Thoracic aorta (tissue), 2 donors: ENCODE results near the gene ZNF446. TPM values are rescaled to one million over a fixed set of nuclear protein-coding genes. Genes with fewer than 3 reads are reported as not detected.

Experiments used
- ATAC-seq: fragments of 150-250 bp; one replicate; pipeline ENCODE4 v1.8.0; 2017; ENCODE audit warnings: low read depth; ENCODE audit not compliant: insufficient number of reproducible peaks, low FRiP score
- DNase-seq: peaks from one replicate; pipeline ENCODE4 v3.0.0-alpha.2; 2020; ENCODE audit warnings: low spot score
- H3K27ac ChIP-seq, 2 donors: fragments of 200-600 bp; sonication (generic); 1 replicate in 1 of 2; 2 replicates in 1 of 2; pipeline ENCODE4 v1.5.1; 2016; ENCODE audit warnings: mild to moderate bottlenecking in 2 of 2, moderate library complexity in 2 of 2
- H3K27me3 ChIP-seq: fragments of 200-600 bp; sonication (generic); replicated peaks from 2 replicates; pipeline ENCODE4 v1.6.0; 2016; ENCODE audit warnings: mild to moderate bottlenecking; ENCODE audit not compliant: insufficient read depth
- H3K36me3 ChIP-seq: fragments of 200-600 bp; sonication (generic); one replicate; pipeline ENCODE4 v1.5.1; 2016
- H3K4me1 ChIP-seq, 2 donors: fragments of 200-600 bp; sonication (generic); 1 replicate in 1 of 2; 2 replicates in 1 of 2; pipeline versions ENCODE4 v1.5.1 to v1.6.0; 2016; ENCODE audit warnings: low read depth in 2 of 2, mild to moderate bottlenecking in 1 of 2; ENCODE audit not compliant: control insufficient read depth in 1 of 2
- H3K4me3 ChIP-seq: fragments of 200-600 bp; sonication (generic); 2 replicates; pipeline ENCODE4 v1.5.1; 2016; ENCODE audit warnings: mild to moderate bottlenecking
- H3K9me3 ChIP-seq: fragments of 200-600 bp; sonication (generic); 2 replicates; pipeline ENCODE4 v1.5.1; 2016
- total RNA-seq, 2 donors: library from RNA; depleted of rRNA; stranded (reverse); fragments of >200 nt; gene quantifications; one replicate each; pipeline versions ENCODE4 v1.1.0 to v1.2.3, GENCODE V29; 2016
- TF ChIP-seq, protein P1 (sequence below): fragments of 200-600 bp; sonication (generic); IDR thresholded peaks from one replicate; pipeline ENCODE4 v1.5.1; 2019; ENCODE audit warnings: antibody characterized with exemption

The ZNF446 gene
- total RNA-seq, 2 donors from 2014 or later: 17.8 to 23.7 TPM

DNA sequence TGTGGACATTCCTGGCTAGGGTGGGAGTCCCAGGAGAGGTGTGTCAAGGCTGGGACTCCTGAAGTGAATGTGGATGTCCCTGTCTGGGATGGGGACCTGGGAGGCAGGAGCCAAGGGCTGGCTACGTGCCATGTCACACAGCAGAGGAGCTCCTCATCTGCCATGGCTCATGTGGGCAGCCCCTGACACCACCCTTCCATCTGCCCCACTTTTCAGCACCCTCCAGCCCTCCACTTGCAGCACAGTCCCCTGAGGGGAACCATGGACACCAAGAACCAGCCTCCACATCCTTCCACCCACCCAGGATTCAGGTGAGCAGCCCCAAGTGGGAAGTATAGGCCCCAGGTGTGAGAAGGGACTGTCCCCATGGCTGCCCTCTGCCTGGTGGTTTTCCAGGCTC, 1.7 kb downstream of the ZNF446 start:
- Histone ChIP-seq H3K9me3 (no peaks in the 10 kb centered on the region), H3K27me3 (no peaks in the 10 kb centered on the region), H3K27ac (peak overlapping the region; percentile 92 to 96), H3K4me1 (peaks cover 2 to 21% of the 10 kb centered on the region in 2 donors), H3K36me3 (peaks cover 23% of the 10 kb centered on the region), H3K4me3 (no peak overlapping the region)
- ATAC-seq (no peak), DNase-seq (no peak)
- TF ChIP-seq, protein P1, sequence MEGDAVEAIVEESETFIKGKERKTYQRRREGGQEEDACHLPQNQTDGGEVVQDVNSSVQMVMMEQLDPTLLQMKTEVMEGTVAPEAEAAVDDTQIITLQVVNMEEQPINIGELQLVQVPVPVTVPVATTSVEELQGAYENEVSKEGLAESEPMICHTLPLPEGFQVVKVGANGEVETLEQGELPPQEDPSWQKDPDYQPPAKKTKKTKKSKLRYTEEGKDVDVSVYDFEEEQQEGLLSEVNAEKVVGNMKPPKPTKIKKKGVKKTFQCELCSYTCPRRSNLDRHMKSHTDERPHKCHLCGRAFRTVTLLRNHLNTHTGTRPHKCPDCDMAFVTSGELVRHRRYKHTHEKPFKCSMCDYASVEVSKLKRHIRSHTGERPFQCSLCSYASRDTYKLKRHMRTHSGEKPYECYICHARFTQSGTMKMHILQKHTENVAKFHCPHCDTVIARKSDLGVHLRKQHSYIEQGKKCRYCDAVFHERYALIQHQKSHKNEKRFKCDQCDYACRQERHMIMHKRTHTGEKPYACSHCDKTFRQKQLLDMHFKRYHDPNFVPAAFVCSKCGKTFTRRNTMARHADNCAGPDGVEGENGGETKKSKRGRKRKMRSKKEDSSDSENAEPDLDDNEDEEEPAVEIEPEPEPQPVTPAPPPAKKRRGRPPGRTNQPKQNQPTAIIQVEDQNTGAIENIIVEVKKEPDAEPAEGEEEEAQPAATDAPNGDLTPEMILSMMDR: no peak

DNA sequence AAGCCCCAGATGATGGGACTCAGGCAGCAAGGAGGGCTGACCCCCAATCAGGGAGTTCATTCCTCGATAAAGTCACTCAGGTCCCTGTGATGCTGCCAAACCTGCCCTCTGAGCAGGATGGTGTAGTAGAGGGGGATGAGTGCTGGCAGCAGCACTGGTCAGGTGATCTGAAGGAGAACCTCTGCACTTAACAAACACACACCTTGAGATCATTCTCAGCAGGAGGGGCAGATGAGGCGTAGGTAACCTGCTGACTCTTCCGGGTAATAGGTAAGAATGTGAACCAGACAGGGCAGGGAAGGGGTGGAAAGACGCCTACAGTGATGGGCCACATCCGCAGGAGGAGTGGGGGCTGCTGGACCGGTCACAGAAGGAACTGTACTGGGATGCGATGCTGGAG, 3.2 kb downstream of the ZNF446 start:
- Histone ChIP-seq H3K4me3 (no peak overlapping the region), H3K27ac (no peak overlapping the region), H3K27me3 (no peaks in the 10 kb centered on the region), H3K9me3 (no peaks in the 10 kb centered on the region), H3K36me3 (peaks cover 21% of the 10 kb centered on the region), H3K4me1 (peaks cover 6 to 35% of the 10 kb centered on the region in 2 donors)
- TF ChIP-seq, protein P1: no peak
- no peak for DNase-seq
- no peak for ATAC-seq

DNA sequence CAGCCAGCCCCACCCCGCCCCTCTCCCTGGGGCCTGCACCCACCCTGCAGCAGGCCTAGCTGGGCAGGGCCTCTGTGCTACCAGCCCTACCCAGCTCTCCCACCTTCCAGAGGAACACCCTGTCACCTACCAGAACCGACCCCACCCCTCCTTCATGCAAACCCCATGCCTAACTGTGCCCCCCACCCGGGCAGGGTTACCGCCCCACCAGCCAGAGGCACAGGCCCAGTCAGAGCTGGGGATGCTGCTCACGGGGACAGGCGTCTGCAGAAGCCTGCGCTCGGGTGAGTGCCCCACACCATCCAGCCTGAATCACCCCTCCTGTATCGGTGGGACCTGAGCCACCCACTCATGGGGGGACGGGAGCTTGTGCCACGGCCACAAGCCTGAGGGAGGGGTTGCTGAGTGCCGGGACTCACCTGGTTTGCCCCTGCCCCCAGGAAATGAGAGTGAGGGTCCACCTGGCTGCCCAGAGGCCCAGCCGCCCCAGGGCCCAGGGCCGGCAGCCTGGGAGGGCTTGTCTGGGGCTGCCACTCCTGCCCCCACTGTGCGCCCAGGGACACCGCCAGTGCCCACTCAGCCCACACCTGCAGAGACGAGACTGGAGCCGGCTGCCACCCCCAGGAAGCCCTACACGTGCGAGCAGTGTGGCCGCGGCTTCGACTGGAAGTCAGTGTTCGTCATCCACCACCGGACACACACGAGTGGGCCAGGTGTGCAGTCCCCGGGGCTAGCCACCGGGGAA, 3.8 kb downstream of the ZNF446 start:
- Histone ChIP-seq H3K4me1 (peaks cover 6 to 33% of the 10 kb centered on the region in 2 donors), H3K4me3 (no peak overlapping the region), H3K27ac (no peak overlapping the region), H3K36me3 (peaks cover 21% of the 10 kb centered on the region), H3K9me3 (no peaks in the 10 kb centered on the region), H3K27me3 (no peaks in the 10 kb centered on the region)
- TF ChIP-seq, protein P1: no peak
- ATAC-seq (no peak), DNase-seq (no peak)

GRCh38 chr19:58480481-58480830, 4.3 kb downstream of the ZNF446 start:
- H3K36me3 ChIP-seq: peaks cover 21% of the 10 kb centered on the region
- no peak overlapping the region for H3K4me3 ChIP-seq
- H3K27me3 ChIP-seq: no peaks in the 10 kb centered on the region
- TF ChIP-seq, protein P1: no peak
- no peak overlapping the region for H3K27ac ChIP-seq
- no peaks in the 10 kb centered on the region for H3K9me3 ChIP-seq
- no peak for ATAC-seq
- peaks cover 6 to 27% of the 10 kb centered on the region in 2 donors for H3K4me1 ChIP-seq
- no peak for DNase-seq

- H3K27me3 ChIP-seq: no peaks in the 10 kb centered on the region
- no peak overlapping the region for H3K27ac ChIP-seq
- TF ChIP-seq, protein P1: no peak
- no peaks in the 10 kb centered on the region for H3K9me3 ChIP-seq
- peaks cover 21% of the 10 kb centered on the region for H3K36me3 ChIP-seq
- peaks cover 6 to 27% of the 10 kb centered on the region in 2 donors for H3K4me1 ChIP-seq
- H3K4me3 ChIP-seq: no peak overlapping the region
- ATAC-seq: no peak
- no peak for DNase-seq
These were observed 4.7 kb downstream of the ZNF446 start for GRCh38 chr19:58480831-58481230.
